H1 (cell line): Measurements from ENCODE around the gene BAZ1B. TPM values are rescaled to one million over a fixed set of nuclear protein-coding genes. Genes with fewer than 3 reads are reported as not detected.

Source experiments
- CTCF ChIA-PET: fragments of 300-600 bp; sonication (Branson Sonifier 250); formaldehyde crosslinking; loops from one replicate; lab custom pipeline; 2021; ENCODE audit not compliant: partially characterized antibody; lab: Charles Lee
- POLR2A ChIA-PET: fragments of 300-600 bp; sonication (Branson Sonifier 250); formaldehyde crosslinking; loops from one replicate; lab custom pipeline; 2021; ENCODE audit warnings: inconsistent platforms; ENCODE audit not compliant: partially characterized antibody; lab: Charles Lee
- DNase-seq, 2 experiments: peaks; one replicate each; pipeline versions ENCODE4 v3.0.0 to v3.0.0-alpha.2; 2010 to 2022; ENCODE audit warnings: low spot score in 2 of 2, low read depth in 1 of 2, mixed read lengths in 1 of 2
- FAIRE-seq: peaks from 2 replicates; lab custom pipeline; 2011; peaks lifted over from hg19 to GRCh38; lab: Jason Lieb, UNC
- H2AFZ ChIP-seq: 2 replicates; pipeline ENCODE4 v1.8.1; 2012; ENCODE audit warnings: low read length, inconsistent platforms
- H2AK5ac ChIP-seq: 2 replicates; pipeline ENCODE4 v1.6.1; 2013; ENCODE audit warnings: low read depth, low read length
- H2BK120ac ChIP-seq: replicated peaks from 2 replicates; pipeline ENCODE3; 2013; ENCODE audit warnings: low read depth, low read length, inconsistent platforms
- H2BK12ac ChIP-seq: 2 replicates; pipeline ENCODE4 v1.6.1; 2013; ENCODE audit warnings: low read depth, low read length
- H2BK15ac ChIP-seq: 2 replicates; pipeline ENCODE4 v1.6.1; 2013; ENCODE audit warnings: low read length
- H2BK20ac ChIP-seq: 2 replicates; pipeline ENCODE4 v1.6.1; 2013; ENCODE audit warnings: low read length
- H2BK5ac ChIP-seq: 2 replicates; pipeline ENCODE4 v1.6.1; 2013; ENCODE audit warnings: low read depth, low read length
- H3K14ac ChIP-seq: 2 replicates; pipeline ENCODE4 v1.6.1; 2013; ENCODE audit warnings: inconsistent platforms; ENCODE audit not compliant: insufficient read length
- H3K18ac ChIP-seq: 2 replicates; pipeline ENCODE4 v1.6.1; 2013; ENCODE audit warnings: low read length; ENCODE audit errors: extremely low read depth
- H3K23ac ChIP-seq: 2 replicates; pipeline ENCODE4 v1.6.1; 2013; ENCODE audit warnings: inconsistent platforms; ENCODE audit not compliant: insufficient read length
- H3K23me2 ChIP-seq: 2 replicates; pipeline ENCODE4 v1.6.1; 2013; ENCODE audit warnings: low read depth, low read length
- H3K27ac ChIP-seq: 2 replicates; pipeline ENCODE4 v1.6.1; 2011; ENCODE audit warnings: low read depth, low read length, inconsistent platforms
- H3K27me3 ChIP-seq, 4 experiments: replicated peaks in 1 of 4; 1 replicate in 1 of 4; 2 replicates in 3 of 4; pipeline versions ENCODE4 v1.6.1 to v1.8.1; 2011 to 2013; ENCODE audit warnings: low read length in 3 of 4, mild to moderate bottlenecking in 3 of 4, inconsistent platforms in 2 of 4, mixed read lengths in 2 of 4, moderate library complexity in 1 of 4; ENCODE audit not compliant: control insufficient read depth in 3 of 4, insufficient read depth in 3 of 4; ENCODE audit errors: extremely low read depth in 1 of 4
- H3K36me3 ChIP-seq, 4 experiments: 2 replicates each; pipeline versions ENCODE4 v1.6.1 to v1.8.1; 2011 to 2013; ENCODE audit warnings: mild to moderate bottlenecking in 4 of 4, low read length in 3 of 4, moderate library complexity in 2 of 4, control low read depth in 1 of 4, inconsistent platforms in 1 of 4; ENCODE audit not compliant: insufficient read depth in 4 of 4, control insufficient read depth in 2 of 4
- H3K4ac ChIP-seq: replicated peaks from 2 replicates; pipeline ENCODE3; 2013; ENCODE audit warnings: low read length, low read depth, mixed read lengths, inconsistent platforms; ENCODE audit not compliant: insufficient read length
- H3K4me1 ChIP-seq, 4 experiments: replicated peaks in 1 of 4; 1 replicate in 1 of 4; 2 replicates in 3 of 4; pipeline versions ENCODE4 v1.6.1 to v1.8.1; 2011 to 2013; ENCODE audit warnings: low read length in 3 of 4, inconsistent platforms in 2 of 4, mixed read lengths in 1 of 4; ENCODE audit not compliant: insufficient read depth in 4 of 4, control insufficient read depth in 3 of 4
- H3K4me2 ChIP-seq, 2 experiments: 2 replicates each; pipeline versions ENCODE4 v1.6.1 to v1.8.1; 2011 to 2013; ENCODE audit warnings: low read depth in 2 of 2, low read length in 2 of 2, control low read depth in 1 of 2, inconsistent platforms in 1 of 2, mild to moderate bottlenecking in 1 of 2; ENCODE audit not compliant: insufficient read depth in 1 of 2
- H3K4me3 ChIP-seq, 4 experiments: fragments of 200-600, 300-600 bp in 1 of 4; sonication (generic), shearing (Covaris generic), sonication (Bioruptor Twin) in 1 of 4; 2 replicates each; pipeline versions ENCODE4 v1.5.1 to v1.8.1; 2011 to 2016; ENCODE audit warnings: low read length in 4 of 4, low read depth in 3 of 4, control low read depth in 2 of 4, inconsistent platforms in 2 of 4, mild to moderate bottlenecking in 2 of 4, mixed read lengths in 1 of 4, moderate library complexity in 1 of 4; ENCODE audit not compliant: insufficient read depth in 2 of 4; ENCODE audit errors: extremely low read depth in 1 of 4
- H3K56ac ChIP-seq: replicated peaks from 2 replicates; pipeline ENCODE3; 2013; ENCODE audit warnings: low read depth, mild to moderate bottlenecking, mixed read lengths, low read length, inconsistent platforms; ENCODE audit not compliant: insufficient read length
- H3K79me1 ChIP-seq: 2 replicates; pipeline ENCODE4 v1.6.1; 2013; ENCODE audit warnings: low read depth, low read length, control low read depth
- H3K79me2 ChIP-seq, 2 experiments: 2 replicates each; pipeline versions ENCODE4 v1.6.1 to v1.8.1; 2012 to 2013; ENCODE audit warnings: low read length in 2 of 2, mild to moderate bottlenecking in 2 of 2, inconsistent platforms in 1 of 2; ENCODE audit not compliant: insufficient read depth in 2 of 2, control insufficient read depth in 1 of 2
- H3K9ac ChIP-seq, 4 experiments: replicated peaks in 1 of 4; 1 replicate in 1 of 4; 2 replicates in 3 of 4; pipeline versions ENCODE4 v1.6.1 to v1.8.1; 2011 to 2013; ENCODE audit warnings: low read depth in 3 of 4, low read length in 3 of 4, control low read depth in 2 of 4, mild to moderate bottlenecking in 2 of 4, moderate library complexity in 2 of 4, inconsistent platforms in 1 of 4; ENCODE audit errors: extremely low read depth in 1 of 4
- H3K9me3 ChIP-seq, 2 experiments: 2 replicates each; pipeline versions ENCODE4 v1.6.1 to v1.8.1; 2012 to 2013; ENCODE audit warnings: mild to moderate bottlenecking in 2 of 2, moderate library complexity in 2 of 2, control low read depth in 1 of 2, inconsistent platforms in 1 of 2, low read depth in 1 of 2, low read length in 1 of 2, mixed read lengths in 1 of 2; ENCODE audit not compliant: insufficient read depth in 2 of 2
- H4K20me1 ChIP-seq, 2 experiments: replicated peaks in 1 of 2; 2 replicates each; pipeline versions ENCODE3 to v1.8.1; 2011 to 2013; ENCODE audit warnings: inconsistent platforms in 2 of 2, low read length in 2 of 2, mild to moderate bottlenecking in 1 of 2; ENCODE audit not compliant: insufficient read depth in 2 of 2, control insufficient read depth in 1 of 2
- H4K5ac ChIP-seq: 2 replicates; pipeline ENCODE4 v1.6.1; 2013; ENCODE audit warnings: low read length, low read depth, mixed read lengths, inconsistent platforms; ENCODE audit not compliant: insufficient read length
- H4K8ac ChIP-seq: 2 replicates; pipeline ENCODE4 v1.8.0; 2013; ENCODE audit warnings: mild to moderate bottlenecking, moderate library complexity, low read length, inconsistent platforms; ENCODE audit not compliant: insufficient read depth; ENCODE audit errors: extremely low read depth
- H4K91ac ChIP-seq: replicated peaks from 2 replicates; pipeline ENCODE3; 2013; ENCODE audit warnings: low read length, mixed read lengths, inconsistent platforms; ENCODE audit not compliant: insufficient read length
- ATF2 ChIP-seq: IDR thresholded peaks from 2 replicates; pipeline ENCODE4 v1.6.1; 2012; ENCODE audit warnings: low read length, inconsistent platforms
- EP300 ChIP-seq, 2 experiments: IDR thresholded peaks; 1 replicate in 1 of 2; 2 replicates in 1 of 2; pipeline ENCODE4 v1.6.1; 2011 to 2012; ENCODE audit warnings: low read depth in 2 of 2, low read length in 2 of 2, mild to moderate bottlenecking in 2 of 2, borderline replicate concordance in 1 of 2, inconsistent platforms in 1 of 2, moderate library complexity in 1 of 2
- MAFK ChIP-seq: IDR thresholded peaks from 2 replicates; pipeline ENCODE4 v1.6.1; 2012; ENCODE audit warnings: low read depth, mild to moderate bottlenecking, improper control_type of control experiment, low read length
- RXRA ChIP-seq: IDR thresholded peaks from 2 replicates; pipeline ENCODE4 v1.6.1; 2011; ENCODE audit warnings: low read depth, mild to moderate bottlenecking, low read length, moderate library complexity; ENCODE audit not compliant: insufficient read depth
- WGBS, 2 experiments: shearing (Covaris generic) in 1 of 2; methylation state at CpG; one replicate each; pipeline versions ENCODE4 v1.1.6 to v1.1.7; 2013 to 2015; ENCODE audit warnings: low lambda C conversion rate in 2 of 2, mixed read lengths in 2 of 2, inconsistent platforms in 1 of 2, low coverage in 1 of 2, missing lambda C conversion rate in 1 of 2; ENCODE audit not compliant: insufficient replicate concordance in 2 of 2, insufficient coverage in 1 of 2, insufficient read length in 1 of 2; ENCODE audit errors: extremely low coverage in 1 of 2, missing lambda C conversion rate in 1 of 2; 5-methylcytosine and 5-hydroxymethylcytosine counted together
- polyA plus RNA-seq, 7 experiments: library from polyadenylated mRNA; depleted of rRNA in 3 of 7; stranded (reverse) in 5 of 7; unstranded in 2 of 7; fragments of >200 nt in 5 of 7; fragments of 200-250 nt in 2 of 7; gene quantifications; 1 replicate in 5 of 7; 2 replicates in 1 of 7; 4 replicates in 1 of 7; pipeline versions ENCODE4 v1.2.1 to v1.2.3, GENCODE V29; 2011 to 2013; ENCODE audit warnings: missing spikeins in 2 of 7, mixed read lengths in 2 of 7
- total RNA-seq: library from RNA; stranded (reverse); fragmentation: NEBNext Ultra II Directional; extraction: Animal tissue kit (Norgen Biotek cat#: 25700); gene quantifications from 2 replicates; pipeline ENCODE4 v1.2.1, GENCODE V29; 2021

The BAZ1B gene
- total and polyA plus RNA-seq, 2 of the 8 experiments (the other 6 are each of a cell fraction or from before 2014, with no cell fraction given): 21.0 to 86.8 TPM

DNA sequence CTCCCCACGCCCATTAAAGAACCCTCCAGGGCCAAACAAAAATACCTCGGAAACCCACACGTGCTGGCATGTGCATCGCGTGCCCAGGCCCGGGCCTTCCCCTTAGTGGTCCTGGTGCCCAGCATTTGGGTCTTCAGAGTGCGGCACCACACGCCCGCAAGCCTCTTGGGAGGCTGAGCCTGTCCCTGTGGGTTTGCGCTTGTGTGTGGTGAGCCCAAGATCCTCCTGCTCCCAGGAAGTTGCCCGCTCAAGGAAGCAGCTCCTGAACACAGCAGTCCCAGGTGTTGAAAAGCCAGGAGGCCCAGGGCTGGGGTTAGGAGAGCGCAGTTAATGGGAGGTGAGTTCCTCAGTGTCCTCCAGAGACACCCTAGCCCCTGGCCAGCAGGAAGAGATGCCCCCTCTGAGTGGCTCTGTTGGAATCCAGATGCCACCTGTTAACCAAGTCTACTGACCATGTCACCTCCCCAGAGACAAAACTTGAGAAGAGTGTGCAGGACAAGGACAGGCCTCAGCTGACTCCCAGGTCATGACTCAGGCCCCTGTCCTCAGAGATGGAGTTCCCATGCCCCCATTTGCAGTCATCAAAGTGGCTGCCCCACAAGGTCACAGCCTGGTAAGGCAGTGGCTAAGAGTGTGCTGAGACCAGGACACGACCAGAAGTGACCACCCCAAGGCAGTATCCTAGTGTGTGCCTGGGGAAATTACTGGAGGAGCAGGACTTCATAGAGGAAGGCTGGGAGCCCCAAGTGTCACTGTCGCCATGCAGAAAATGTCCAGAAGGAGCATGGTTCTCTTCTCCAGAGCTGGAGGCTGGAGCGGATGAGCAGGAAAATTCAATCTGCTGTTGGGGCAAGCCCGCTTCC is 83.3 kb downstream of the BAZ1B start:
- no peak overlapping the region for H3K4ac ChIP-seq
- H3K23ac ChIP-seq: no peak overlapping the region
- no peak overlapping the region for H2AK5ac ChIP-seq
- H3K79me2 ChIP-seq: no peaks in the 10 kb centered on the region
- ChIA-PET POLR2A (interaction anchor here (0.8 to 1.8 kb wide), 3 partner anchors 8 to 131 kb away, joined by 3 to 6 read pairs (median 3); partner anchors contain the start of gene NSUN5), CTCF (interaction anchor here (5.1 kb wide), 1 partner anchor 13 kb away, joined by 24 read pairs; no protein-coding TSS in a partner anchor)
- no peak overlapping the region for H3K18ac ChIP-seq
- H3K14ac ChIP-seq: no peak overlapping the region
- H3K9me3 ChIP-seq: peaks cover 0 to 12% of the 10 kb centered on the region in 2 experiments; a peak in 2 of 4 replicates
- H3K36me3 ChIP-seq: peaks cover 19 to 44% (median 26%) of the 10 kb centered on the region in 4 experiments
- FAIRE-seq (no peak), DNase-seq (peak in 1 of 2 experiments; percentile 49)
- H2AFZ ChIP-seq: no peak overlapping the region
- H2BK5ac ChIP-seq: no peak overlapping the region; the same call in 1 of the 2 replicates
- H3K23me2 ChIP-seq: peaks cover 3% of the 10 kb centered on the region; the same call in 1 of the 2 replicates
- TF ChIP-seq RXRA (no peak), MAFK (no peak), EP300 (IDR thresholded peaks at IDR 0.05; ENCODE audit: borderline replicate concordance in 1 of 2, low read depth in 2 of 2, low read length in 2 of 2) (no peak), ATF2 (0 out of 2 replicates have a peak, but pooled peaks have one; percentile 18)
- H2BK20ac ChIP-seq: no peak overlapping the region
- H4K8ac ChIP-seq: 0 out of 2 replicates have a peak overlapping the region, but pooled peaks have one; percentile 16
- no peak overlapping the region for H4K5ac ChIP-seq
- H3K56ac ChIP-seq: no peak overlapping the region
- H3K79me1 ChIP-seq: no peaks in the 10 kb centered on the region
- no peak overlapping the region for H3K9ac ChIP-seq
- peaks cover 5 to 9% of the 10 kb centered on the region in 2 experiments for H4K20me1 ChIP-seq
- no peak overlapping the region for H3K4me3 ChIP-seq
- no peak overlapping the region for H2BK15ac ChIP-seq
- H3K27me3 ChIP-seq: peaks cover 9 to 20% (median 18%) of the 10 kb centered on the region in 4 experiments
- H3K4me1 ChIP-seq: peaks cover 0 to 5% (median 2%) of the 10 kb centered on the region in 4 experiments; a peak in 5 of 7 replicates
- H2BK12ac ChIP-seq: no peak overlapping the region
- H3K27ac ChIP-seq: 0 out of 2 replicates have a peak overlapping the region, but pooled peaks have one; percentile 9
- WGBS, 2 experiments: 87% methylated on average over 16 of the region's 16 CpGs; no CpG with 5 or more reads in 1 of the 2 experiments
- H3K4me2 ChIP-seq: no peak overlapping the region
- no peak overlapping the region for H2BK120ac ChIP-seq
- no peak overlapping the region for H4K91ac ChIP-seq
